K562 (cell line): ENCODE measurements around the gene EPHA2. TPM values are rescaled to one million over a fixed set of nuclear protein-coding genes. Genes with fewer than 3 reads are reported as not detected.

Source experiments
- ADNP ChIP-seq: fragments of 200-800 bp; sonication (Bioruptor generic); IDR thresholded peaks from 2 replicates; pipeline ENCODE4 v1.6.1; 2016; ENCODE audit warnings: missing genetic modification characterization, missing compliant biosample characterization
- CCAR2 ChIP-seq: fragments of 200-400 bp; formaldehyde crosslinking; IDR thresholded peaks from 2 replicates; pipeline ENCODE4 v1.6.1; 2017; ENCODE audit warnings: mild to moderate bottlenecking, low read depth, low read length
- HDAC2 ChIP-seq: fragments of 450-650 bp; IDR thresholded peaks from 2 replicates; pipeline ENCODE4 v1.6.1; 2016; ENCODE audit warnings: mild to moderate bottlenecking
- HIVEP1 ChIP-seq: fragments of 250-450 bp; sonication (Bioruptor Pico); IDR thresholded peaks from 2 replicates; pipeline ENCODE4 v1.4.0; 2020; ENCODE audit warnings: mild to moderate bottlenecking
- KLF1 ChIP-seq: fragments of 450-650 bp; IDR thresholded peaks from 2 replicates; pipeline ENCODE4 v1.6.1; 2016; ENCODE audit warnings: missing genetic modification characterization, missing compliant biosample characterization
- NCOA6 ChIP-seq: fragments of 450-650 bp; IDR thresholded peaks from 2 replicates; pipeline ENCODE4 v1.6.1; 2017; ENCODE audit warnings: mild to moderate bottlenecking
- NFIC ChIP-seq: fragments of 450-650 bp; IDR thresholded peaks from 2 replicates; pipeline ENCODE4 v1.6.1; 2017; ENCODE audit warnings: mild to moderate bottlenecking, inconsistent platforms
- PPARD ChIP-seq: fragments of 250-450 bp; sonication (Bioruptor Pico); IDR thresholded peaks from 2 replicates; pipeline ENCODE4 v1.8.0; 2022; ENCODE audit warnings: inconsistent platforms, mild to moderate bottlenecking, moderate library complexity
- ZBTB17 ChIP-seq: fragments of 450-650 bp; formaldehyde crosslinking; IDR thresholded peaks from 2 replicates; pipeline ENCODE4 v1.4.0; 2020; ENCODE audit warnings: mild to moderate bottlenecking
- ZC3H11A ChIP-seq: IDR thresholded peaks from 2 replicates; pipeline ENCODE4 v1.6.1; 2012; ENCODE audit warnings: low read depth, low read length, improper control_type of control experiment
- ZNF134 ChIP-seq: fragments of 250-450 bp; sonication (Bioruptor Pico); conservative IDR thresholded peaks from 2 replicates; pipeline ENCODE4 v1.4.0; 2020
- ZNF551 ChIP-seq: fragments of 250-450 bp; sonication (Bioruptor Pico); IDR thresholded peaks from 2 replicates; pipeline ENCODE4 v1.5.0; 2021; ENCODE audit warnings: mild to moderate bottlenecking, moderate library complexity
- ZNF561 ChIP-seq: fragments of 450-650 bp; formaldehyde crosslinking; conservative IDR thresholded peaks from 2 replicates; pipeline ENCODE4 v1.4.0; 2020; ENCODE audit warnings: mild to moderate bottlenecking, moderate library complexity
- ZNF75A ChIP-seq: fragments of 450-650 bp; formaldehyde crosslinking; IDR thresholded peaks from 2 replicates; pipeline ENCODE4 v1.4.0; 2020; ENCODE audit warnings: mild to moderate bottlenecking
- polyA plus RNA-seq, 8 experiments: library from polyadenylated mRNA; depleted of rRNA in 4 of 8; stranded (reverse) in 5 of 8; unstranded in 3 of 8; fragments of >200 nt; fragmentation: Nextera tagmentation in 2 of 8; fragmentation: Illumina TruSeq in 1 of 8; extraction: Ambion mirVana in 2 of 8; extraction: Trizol in 1 of 8; gene quantifications; 2 replicates each; pipeline versions ENCODE4 v1.2.1 to v1.2.3, GENCODE V29; 2011 to 2014; ENCODE audit warnings: inconsistent platforms in 1 of 8, missing spikeins in 1 of 8
- total RNA-seq, 7 experiments: library from RNA; depleted of rRNA in 6 of 7; stranded (reverse); fragments of >200 nt in 6 of 7; fragmentation: Illumina TruSeq in 2 of 7; extraction: Trizol in 2 of 7; gene quantifications; 2 replicates each; pipeline versions ENCODE4 v1.2.1 to v1.2.3, GENCODE V29; 2011 to 2021; ENCODE audit warnings: low replicate concordance in 1 of 7
- TF ChIP-seq, protein P1 (sequence below): sonication (generic); formaldehyde crosslinking; IDR thresholded peaks from 2 replicates; pipeline ENCODE4 v1.8.0; 2023; ENCODE audit warnings: mild to moderate bottlenecking, missing genetic modification reagents
- TF ChIP-seq, protein P2 (sequence below): fragments of 450-650 bp; IDR thresholded peaks from one replicate; pipeline ENCODE4 v1.6.1; 2018; ENCODE audit warnings: mild to moderate bottlenecking, moderate library complexity; ENCODE audit not compliant: partially characterized antibody
- TF ChIP-seq, protein P3 (sequence below): fragments of 250-450 bp; sonication (Bioruptor Pico); IDR thresholded peaks from 2 replicates; pipeline ENCODE4 v1.5.0; 2021
- TF ChIP-seq, protein P4 (sequence below): fragments of 250-450 bp; sonication (Bioruptor Pico); IDR thresholded peaks from 2 replicates; pipeline ENCODE4 v1.8.0; 2022; ENCODE audit warnings: moderate library complexity, mild to moderate bottlenecking, inconsistent platforms
- TF ChIP-seq, protein P5 (sequence below): fragments of 250-450 bp; sonication (Bioruptor Pico); IDR thresholded peaks from 2 replicates; pipeline ENCODE4 v1.4.0; 2020; ENCODE audit warnings: mild to moderate bottlenecking, moderate library complexity

Gene EPHA2
- total and polyA plus RNA-seq, 9 of the 15 experiments (the other 6 are each of a cell fraction or from before 2014, with no cell fraction given), result 0.04 to 0.40 (median 0.07) TPM; not detected in 4

DNA sequence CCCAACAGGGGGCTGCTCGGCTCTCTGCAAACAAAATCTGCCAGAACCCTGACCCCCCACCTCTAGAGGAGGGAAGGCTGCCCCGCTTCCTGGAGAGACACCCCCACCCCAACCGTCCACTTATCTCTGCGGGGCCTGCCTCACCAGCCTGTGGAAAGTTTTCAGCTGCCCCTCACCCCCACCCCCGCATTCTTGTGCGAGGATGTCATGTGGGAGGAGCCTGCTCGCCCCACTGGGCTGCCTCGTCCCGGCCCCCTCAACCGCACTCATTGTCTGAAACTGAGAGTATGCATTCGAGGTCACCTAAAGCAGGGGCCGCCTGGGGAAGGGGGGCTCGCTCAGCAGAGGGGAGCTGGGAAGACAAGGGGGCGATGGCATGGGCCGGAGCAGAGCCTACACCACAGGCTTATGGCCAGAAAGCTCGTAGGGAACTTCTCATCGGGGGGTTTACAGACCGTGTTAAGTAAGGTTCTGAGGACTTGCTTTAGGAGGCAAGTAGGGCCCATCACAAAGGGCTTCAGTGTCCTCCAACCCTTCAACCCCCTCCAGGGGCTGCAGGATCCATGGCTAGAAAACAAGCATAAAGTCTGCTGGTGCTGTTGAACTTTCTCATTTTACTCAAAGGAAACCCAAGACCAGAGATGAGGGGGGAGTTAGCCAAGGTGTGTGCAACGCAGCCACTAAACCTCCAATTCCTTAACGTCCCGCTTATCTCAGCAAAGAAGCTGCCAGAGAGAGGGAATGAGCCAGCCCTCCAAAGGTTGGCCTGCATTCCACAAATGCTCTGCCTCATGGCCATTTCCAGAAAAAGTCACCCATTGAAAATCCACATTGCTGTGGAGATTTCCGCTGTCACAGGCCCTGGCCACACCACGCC, 9.4 kb downstream of the EPHA2 start (continued):
- TF ChIP-seq, protein P1, sequence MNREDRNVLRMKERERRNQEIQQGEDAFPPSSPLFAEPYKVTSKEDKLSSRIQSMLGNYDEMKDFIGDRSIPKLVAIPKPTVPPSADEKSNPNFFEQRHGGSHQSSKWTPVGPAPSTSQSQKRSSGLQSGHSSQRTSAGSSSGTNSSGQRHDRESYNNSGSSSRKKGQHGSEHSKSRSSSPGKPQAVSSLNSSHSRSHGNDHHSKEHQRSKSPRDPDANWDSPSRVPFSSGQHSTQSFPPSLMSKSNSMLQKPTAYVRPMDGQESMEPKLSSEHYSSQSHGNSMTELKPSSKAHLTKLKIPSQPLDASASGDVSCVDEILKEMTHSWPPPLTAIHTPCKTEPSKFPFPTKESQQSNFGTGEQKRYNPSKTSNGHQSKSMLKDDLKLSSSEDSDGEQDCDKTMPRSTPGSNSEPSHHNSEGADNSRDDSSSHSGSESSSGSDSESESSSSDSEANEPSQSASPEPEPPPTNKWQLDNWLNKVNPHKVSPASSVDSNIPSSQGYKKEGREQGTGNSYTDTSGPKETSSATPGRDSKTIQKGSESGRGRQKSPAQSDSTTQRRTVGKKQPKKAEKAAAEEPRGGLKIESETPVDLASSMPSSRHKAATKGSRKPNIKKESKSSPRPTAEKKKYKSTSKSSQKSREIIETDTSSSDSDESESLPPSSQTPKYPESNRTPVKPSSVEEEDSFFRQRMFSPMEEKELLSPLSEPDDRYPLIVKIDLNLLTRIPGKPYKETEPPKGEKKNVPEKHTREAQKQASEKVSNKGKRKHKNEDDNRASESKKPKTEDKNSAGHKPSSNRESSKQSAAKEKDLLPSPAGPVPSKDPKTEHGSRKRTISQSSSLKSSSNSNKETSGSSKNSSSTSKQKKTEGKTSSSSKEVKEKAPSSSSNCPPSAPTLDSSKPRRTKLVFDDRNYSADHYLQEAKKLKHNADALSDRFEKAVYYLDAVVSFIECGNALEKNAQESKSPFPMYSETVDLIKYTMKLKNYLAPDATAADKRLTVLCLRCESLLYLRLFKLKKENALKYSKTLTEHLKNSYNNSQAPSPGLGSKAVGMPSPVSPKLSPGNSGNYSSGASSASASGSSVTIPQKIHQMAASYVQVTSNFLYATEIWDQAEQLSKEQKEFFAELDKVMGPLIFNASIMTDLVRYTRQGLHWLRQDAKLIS (CRISPR knock-in tag), result no peak
- no peak for TF ChIP-seq ADNP (tag)
- TF ChIP-seq CCAR2, result no peak
- TF ChIP-seq HIVEP1 (CRISPR knock-in tag), result no peak
- no peak for TF ChIP-seq ZC3H11A
- TF ChIP-seq ZNF75A (CRISPR knock-in tag), result no peak
- TF ChIP-seq PPARD (CRISPR knock-in tag), result no peak
- no peak for TF ChIP-seq NFIC
- no peak for TF ChIP-seq ZNF561 (CRISPR knock-in tag)
- TF ChIP-seq, protein P2, sequence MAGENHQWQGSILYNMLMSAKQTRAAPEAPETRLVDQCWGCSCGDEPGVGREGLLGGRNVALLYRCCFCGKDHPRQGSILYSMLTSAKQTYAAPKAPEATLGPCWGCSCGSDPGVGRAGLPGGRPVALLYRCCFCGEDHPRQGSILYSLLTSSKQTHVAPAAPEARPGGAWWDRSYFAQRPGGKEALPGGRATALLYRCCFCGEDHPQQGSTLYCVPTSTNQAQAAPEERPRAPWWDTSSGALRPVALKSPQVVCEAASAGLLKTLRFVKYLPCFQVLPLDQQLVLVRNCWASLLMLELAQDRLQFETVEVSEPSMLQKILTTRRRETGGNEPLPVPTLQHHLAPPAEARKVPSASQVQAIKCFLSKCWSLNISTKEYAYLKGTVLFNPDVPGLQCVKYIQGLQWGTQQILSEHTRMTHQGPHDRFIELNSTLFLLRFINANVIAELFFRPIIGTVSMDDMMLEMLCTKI, result no peak
- no peak for TF ChIP-seq ZNF551 (CRISPR knock-in tag)
- no peak for TF ChIP-seq ZBTB17 (CRISPR knock-in tag)
- no peak for TF ChIP-seq NCOA6
- no peak for TF ChIP-seq ZNF134
- TF ChIP-seq HDAC2, result no peak; the same call in 1 of the 2 replicates
- TF ChIP-seq KLF1 (tag), result no peak
- TF ChIP-seq, protein P3, sequence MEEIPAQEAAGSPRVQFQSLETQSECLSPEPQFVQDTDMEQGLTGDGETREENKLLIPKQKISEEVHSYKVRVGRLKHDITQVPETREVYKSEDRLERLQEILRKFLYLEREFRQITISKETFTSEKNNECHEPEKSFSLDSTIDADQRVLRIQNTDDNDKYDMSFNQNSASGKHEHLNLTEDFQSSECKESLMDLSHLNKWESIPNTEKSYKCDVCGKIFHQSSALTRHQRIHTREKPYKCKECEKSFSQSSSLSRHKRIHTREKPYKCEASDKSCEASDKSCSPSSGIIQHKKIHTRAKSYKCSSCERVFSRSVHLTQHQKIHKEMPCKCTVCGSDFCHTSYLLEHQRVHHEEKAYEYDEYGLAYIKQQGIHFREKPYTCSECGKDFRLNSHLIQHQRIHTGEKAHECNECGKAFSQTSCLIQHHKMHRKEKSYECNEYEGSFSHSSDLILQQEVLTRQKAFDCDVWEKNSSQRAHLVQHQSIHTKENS (CRISPR knock-in tag), result no peak
- TF ChIP-seq, protein P4, sequence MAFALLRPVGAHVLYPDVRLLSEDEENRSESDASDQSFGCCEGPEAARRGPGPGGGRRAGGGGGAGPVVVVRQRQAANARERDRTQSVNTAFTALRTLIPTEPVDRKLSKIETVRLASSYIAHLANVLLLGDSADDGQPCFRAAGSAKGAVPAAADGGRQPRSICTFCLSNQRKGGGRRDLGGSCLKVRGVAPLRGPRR (CRISPR knock-in tag), result no peak
- TF ChIP-seq, protein P5, sequence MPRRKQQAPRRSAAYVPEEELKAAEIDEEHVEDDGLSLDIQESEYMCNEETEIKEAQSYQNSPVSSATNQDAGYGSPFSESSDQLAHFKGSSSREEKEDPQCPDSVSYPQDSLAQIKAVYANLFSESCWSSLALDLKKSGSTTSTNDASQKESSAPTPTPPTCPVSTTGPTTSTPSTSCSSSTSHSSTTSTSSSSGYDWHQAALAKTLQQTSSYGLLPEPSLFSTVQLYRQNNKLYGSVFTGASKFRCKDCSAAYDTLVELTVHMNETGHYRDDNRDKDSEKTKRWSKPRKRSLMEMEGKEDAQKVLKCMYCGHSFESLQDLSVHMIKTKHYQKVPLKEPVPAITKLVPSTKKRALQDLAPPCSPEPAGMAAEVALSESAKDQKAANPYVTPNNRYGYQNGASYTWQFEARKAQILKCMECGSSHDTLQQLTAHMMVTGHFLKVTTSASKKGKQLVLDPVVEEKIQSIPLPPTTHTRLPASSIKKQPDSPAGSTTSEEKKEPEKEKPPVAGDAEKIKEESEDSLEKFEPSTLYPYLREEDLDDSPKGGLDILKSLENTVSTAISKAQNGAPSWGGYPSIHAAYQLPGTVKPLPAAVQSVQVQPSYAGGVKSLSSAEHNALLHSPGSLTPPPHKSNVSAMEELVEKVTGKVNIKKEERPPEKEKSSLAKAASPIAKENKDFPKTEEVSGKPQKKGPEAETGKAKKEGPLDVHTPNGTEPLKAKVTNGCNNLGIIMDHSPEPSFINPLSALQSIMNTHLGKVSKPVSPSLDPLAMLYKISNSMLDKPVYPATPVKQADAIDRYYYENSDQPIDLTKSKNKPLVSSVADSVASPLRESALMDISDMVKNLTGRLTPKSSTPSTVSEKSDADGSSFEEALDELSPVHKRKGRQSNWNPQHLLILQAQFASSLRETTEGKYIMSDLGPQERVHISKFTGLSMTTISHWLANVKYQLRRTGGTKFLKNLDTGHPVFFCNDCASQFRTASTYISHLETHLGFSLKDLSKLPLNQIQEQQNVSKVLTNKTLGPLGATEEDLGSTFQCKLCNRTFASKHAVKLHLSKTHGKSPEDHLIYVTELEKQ (CRISPR knock-in tag), result no peak
